ENCODE measurements around the gene FOSL2.

FOSL2 gene

DNA sequence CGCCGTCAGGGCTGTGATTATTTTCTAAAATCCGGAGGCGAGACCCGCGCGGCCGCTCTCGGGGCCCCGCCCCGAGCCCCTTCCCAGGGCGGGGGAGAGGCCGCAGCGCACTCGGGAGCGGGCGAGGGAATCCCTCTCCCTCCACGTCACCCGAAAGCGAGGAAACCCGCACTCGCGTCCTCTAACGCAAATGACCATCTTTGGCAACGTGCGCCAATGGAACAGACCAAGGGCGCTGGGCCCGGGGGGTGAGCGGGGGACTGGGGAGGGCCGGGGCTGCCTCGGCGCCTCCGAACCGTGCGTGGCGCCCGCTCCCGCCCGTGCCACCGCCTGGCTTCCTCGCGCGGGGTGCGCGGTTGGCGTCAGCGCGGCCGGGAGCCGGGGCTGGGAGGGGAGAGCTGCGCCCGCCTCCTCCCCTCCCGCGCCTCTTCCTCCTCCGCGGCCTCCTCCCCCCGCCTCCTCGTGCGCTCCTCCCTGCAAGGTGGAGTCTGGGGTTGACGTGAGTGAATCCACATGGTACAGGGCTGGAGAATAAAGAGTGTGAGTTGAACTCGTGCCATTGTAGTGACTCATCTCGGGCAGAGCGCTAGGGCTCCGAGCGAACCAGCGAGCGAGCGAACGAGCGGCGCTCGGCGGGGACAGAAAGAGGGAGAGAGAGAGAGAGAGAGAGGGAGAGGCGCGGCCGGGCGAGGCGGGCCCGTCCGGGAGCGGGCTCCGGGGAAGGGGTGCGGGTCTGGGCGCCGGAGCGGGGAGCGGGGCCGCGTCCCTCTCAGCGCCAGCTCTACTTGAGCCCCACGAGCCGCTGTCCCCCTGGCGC, at the start of gene FOSL2:
Gene FOSL2 (plus strand): TSS at position 562 of the 817 bp plus-strand sequence. CDS start 863 bp downstream, outside the sequence.
- peak within 1 kb of the TSS; percentile 56 for H3K4me3 ChIP-seq (ENCODE audit: low read depth, low read length)

DNA sequence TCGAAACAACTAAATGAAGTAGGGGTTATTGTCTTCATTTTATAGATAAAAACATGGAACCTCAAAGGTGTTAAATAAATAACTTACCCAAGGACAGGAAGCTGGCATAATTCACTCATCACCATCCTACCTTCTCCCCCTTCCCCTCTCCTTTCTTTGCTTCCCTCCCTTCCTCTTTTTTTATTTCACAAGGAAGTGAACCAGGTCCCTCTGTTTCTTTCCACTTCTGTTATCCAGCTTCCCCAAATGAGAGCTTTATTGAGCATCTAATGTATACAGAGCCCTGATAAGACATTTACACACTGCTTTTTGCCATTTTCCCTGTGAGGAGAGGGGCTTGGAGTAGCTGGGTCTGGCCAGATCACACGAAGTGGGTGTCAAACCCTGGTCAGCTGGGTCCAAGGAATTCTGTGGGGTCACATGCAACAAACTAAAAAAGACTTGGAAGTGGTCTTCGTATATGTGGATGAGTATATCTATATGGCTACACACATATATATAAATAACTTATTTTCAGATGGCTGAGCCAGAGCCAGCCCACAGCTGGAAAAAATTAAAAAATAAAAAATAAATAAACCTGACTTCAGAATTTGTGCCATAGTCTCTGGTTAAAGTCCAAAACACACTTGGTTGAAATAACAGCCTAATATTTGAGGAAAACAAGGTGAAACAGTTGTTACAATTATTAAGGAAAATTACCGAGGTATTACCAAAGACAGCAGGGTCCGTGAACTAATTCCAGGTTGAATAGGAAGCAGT, 49.3 kb upstream of the FOSL2 start:
- no peak overlapping the region for H3K4me3 ChIP-seq (ENCODE audit: low read depth, low read length)

DNA sequence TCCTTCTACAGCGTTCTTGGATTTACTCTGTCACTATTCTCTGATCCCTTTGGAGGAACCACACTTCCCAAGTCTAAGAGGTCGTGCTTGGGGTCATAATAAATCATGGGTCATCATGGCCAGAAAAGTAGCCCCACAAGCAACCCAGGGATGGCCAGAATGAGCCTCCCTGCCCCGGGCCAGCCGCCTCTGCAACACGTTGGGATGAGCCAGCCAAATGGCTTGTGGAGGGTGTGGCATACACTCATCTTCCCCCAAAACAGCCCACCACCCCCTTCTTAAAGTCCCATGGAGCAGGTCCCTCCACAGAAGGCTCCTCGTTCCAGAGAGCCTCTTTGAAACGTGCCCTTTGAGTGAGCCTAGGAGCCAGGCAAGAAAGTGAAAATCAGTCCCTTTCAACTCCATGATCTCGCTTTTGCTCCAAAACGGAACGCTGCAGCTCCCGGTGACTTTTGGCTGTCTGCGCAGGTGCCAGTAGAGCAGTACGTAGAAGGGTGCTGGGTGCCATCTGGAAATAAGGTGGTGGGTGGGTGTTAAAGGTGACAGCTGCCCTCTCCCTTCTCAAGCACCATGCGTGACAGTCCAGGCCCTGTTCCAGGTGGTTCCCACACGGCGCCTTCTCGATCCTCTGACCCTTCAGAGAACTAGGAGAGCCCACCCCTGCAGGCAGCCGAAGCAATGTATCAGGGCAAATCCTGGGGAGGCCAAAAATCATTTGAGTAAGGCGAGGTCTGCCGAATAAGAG, 48.5 kb upstream of the FOSL2 start:
- no peak overlapping the region for H3K4me3 ChIP-seq (ENCODE audit: low read depth, low read length)

DNA sequence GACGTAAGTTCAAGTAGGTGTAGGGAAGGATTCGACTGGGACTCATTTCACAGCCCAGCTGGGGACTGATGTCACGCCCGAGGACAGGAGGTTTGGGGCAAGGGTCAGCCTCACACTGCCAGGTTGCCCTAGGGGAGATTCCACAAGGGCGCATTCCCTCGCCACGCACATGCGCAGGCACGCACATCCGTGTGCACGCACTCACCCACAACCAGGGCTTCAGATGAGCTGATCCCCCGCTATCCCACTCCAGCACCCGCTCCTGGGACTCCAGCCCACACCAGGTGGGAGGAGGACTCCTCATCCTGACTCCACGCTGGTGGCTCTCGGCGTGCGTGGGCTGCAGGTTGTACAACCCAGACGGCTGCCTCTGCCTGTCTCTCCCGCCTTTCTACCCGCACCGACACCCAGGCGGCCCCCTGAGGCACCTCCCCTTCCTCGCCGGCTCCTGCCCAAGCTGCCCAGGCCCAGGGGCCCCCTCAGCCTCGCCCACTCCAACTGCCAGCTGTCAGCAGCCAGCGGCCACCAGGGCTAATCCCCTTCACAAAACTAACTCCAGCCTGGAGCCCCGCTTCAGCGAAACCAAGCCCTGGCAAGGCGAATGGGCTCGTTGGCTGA, 47.8 kb upstream of the FOSL2 start:
- H3K4me3 ChIP-seq (ENCODE audit: low read depth, low read length): no peak overlapping the region

DNA sequence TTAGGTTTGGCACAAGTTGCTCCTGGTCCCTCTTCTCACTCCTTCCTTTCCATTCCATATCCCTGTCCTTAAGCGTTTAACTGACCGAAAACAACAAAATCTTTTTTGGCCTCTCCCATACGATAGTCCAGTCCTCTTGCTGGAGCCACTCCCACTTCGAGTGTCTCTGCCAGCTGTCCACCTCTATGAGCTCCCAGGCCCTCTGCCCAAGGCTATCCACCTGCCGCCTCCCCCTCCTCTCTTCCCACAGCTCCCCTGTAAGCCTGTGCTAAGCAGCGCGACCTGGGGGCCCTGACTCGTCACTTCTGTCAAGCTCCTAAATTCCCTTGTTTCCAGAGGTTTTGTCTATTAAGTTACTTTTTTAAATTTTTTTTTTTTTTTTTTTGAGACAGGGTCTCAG, 47.0 kb upstream of the FOSL2 start:
- no peak overlapping the region for H3K4me3 ChIP-seq (ENCODE audit: low read depth, low read length)

DNA sequence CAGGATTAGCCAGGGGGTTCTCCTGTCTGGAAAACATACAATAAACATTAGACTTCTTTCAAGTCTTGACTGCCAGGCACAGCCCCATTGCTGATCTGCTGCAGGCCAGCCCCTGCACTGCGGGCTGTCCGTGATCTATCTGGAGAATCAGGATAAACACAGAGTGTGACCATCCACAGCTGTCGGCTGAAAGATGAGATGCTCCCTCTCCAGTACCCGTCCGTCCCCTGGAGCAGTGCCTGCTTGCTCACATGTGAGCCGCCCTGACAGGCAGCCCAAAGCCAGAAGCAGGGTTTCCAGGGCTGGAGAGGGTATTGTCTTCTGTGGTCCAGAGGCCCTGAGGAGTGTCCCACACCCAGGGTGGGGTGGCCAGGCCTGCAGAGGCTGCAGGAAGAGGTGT, 46.1 kb upstream of the FOSL2 start:
- H3K4me3 ChIP-seq (ENCODE audit: low read depth, low read length): no peak overlapping the region

DNA sequence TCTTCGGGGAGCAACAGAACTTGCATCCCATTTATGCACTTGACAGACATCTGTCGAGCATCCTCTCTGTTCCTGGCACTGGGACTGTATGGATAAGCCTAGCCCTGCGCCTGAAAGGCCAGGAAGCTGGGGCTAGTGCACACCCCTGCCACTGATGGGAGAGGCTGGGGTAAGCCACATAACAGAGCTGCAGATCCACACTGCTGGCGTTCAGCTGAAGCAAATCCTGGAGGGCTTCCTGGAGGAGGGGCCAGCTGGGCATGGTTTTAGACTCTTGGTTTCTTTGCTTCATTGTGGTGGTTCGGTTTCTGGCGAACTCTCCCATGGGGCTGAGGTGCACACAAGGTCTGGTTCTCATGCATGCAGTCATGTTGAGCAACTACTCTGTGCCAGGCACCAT, 45.5 kb upstream of the FOSL2 start:
- H3K4me3 ChIP-seq (ENCODE audit: low read depth, low read length): no peak overlapping the region

DNA sequence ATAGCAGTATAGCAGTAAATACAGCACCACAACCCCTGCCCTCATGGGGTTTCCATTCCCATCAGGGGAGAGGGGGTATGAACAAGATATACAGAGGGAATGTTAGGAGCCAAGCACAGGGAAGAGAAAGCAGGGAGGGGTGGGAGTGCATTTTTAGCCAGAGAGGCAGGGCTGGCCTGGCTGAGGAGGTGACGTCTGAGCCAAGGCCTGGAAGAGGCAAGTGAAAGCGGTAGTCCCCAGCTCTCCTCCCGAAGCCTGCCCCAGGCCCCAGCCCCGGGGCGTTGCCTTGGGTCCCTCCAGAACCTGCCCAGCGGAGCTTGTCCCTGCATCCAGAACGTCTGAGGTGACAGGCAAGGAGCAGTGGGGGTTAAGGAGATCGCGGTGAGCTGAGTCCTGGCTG, 45.1 kb upstream of the FOSL2 start:
- no peak overlapping the region for H3K4me3 ChIP-seq (ENCODE audit: low read depth, low read length)

DNA sequence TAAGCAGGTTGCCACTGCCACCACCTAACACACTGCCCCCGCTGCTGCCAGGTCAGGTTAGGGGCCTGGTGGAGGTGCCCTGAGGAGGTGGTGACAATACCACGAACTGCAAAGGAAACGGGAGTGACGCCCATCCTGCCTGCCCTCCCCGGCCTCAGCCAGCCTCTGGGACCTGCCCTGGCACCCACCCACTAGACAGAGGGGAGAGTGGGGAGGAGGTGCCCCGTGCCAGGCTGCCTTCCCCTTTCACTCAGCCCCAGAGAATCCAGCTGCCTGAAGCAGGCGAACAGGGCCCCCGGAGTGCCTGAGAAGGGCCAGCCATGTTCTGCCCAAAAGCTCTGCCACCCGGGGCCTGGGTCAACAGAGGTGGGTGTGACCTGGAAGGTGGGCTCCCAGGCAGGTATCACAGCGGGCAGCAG, 44.5 kb upstream of the FOSL2 start:
- no peak overlapping the region for H3K4me3 ChIP-seq (ENCODE audit: low read depth, low read length)

DNA sequence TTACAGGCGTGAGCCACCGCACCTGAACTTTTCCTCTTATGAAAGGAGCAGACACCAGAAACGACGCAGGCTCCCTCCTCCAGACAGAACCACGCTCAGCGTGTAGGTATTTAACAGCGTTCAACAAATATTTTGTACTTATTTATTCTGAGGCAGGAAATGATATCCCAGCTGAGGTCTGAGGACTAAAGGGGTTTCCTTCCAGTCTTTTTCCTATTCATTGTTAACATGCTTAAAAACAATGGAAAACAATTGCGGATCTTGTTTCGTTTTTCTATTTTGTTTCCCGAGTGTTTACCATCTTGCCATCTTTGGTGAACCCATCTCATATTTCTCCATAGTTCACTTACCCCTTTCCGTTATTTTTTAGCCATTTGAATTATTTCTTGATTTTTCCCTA, 43.7 kb upstream of the FOSL2 start:
- H3K4me3 ChIP-seq (ENCODE audit: low read depth, low read length): no peak overlapping the region

DNA sequence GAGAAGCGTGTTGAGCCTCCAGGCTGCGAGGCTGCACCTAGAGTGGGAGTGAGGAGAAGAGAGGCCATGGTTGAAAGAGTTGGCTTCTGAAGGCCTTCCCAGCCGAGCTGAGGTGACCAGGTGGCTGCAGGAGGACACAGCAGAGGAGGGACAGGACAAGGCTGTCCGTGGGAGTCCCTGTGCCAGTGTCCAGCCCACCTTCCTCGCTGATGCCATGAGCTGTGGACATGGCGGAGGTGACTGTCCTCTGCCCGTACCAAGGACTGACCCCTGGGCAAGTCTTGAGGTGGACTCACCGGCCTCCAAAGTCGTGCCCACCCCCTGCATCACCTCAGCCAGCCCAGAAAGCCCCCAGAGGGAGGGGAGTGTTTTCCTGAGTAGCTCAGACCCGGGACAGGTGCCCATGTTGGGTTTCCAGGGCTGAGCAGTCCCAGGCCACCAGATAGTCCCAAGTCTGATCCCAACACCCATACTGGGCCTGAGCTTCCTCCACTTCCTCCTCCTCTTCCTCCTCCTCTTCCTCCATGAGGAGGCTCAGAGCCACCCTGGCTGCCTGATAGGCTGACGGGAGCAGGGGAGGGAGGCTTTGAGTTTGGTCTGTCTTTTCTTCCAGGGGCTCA, 43.0 kb upstream of the FOSL2 start:
- no peak overlapping the region for H3K4me3 ChIP-seq (ENCODE audit: low read depth, low read length)

DNA sequence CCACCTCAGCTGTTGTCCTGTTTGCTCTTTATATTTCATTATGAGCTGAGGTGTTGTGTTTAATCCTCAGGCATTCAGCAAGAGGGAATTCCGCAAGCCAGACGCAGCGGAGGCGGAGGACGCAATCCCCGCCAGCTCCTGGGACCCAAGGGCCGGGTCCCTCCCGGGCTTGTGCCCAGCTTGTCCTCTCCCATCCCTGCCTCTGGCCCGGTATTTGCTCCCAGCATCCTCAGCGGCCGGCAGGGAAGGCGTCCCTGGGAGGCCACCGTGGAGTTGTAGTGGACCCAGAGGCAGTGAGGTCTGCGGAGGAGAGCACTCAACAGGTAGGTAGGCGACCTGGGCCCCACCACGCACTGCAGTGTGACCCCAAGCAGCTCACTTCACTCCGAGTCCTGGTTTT, 42.5 kb upstream of the FOSL2 start:
- no peak overlapping the region for H3K4me3 ChIP-seq (ENCODE audit: low read depth, low read length)

DNA sequence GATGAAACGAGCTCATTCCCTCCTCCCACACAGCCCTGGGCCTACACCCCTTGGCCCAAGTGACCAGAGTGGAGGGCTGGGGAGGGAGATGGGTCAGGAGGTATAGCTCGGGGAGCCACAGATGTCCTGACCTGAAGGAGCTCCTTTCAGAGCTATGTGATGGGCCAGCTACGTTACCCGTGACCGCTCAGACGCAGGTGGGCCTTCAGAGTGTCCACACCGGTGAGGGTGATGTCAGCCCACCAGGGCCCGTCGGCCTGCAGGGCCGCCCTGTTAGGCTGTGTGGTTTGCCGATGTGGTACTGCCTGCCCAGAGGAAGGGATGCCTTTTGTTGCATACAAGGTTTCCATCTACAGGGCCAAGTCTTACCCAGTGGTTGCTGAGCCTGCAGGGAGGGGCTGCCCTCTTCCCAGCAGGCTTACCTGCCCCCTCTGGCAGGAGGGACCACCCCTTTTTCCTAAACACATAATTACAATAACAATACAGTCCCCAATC, 41.8 kb upstream of the FOSL2 start:
- no peak overlapping the region for H3K4me3 ChIP-seq (ENCODE audit: low read depth, low read length)

DNA sequence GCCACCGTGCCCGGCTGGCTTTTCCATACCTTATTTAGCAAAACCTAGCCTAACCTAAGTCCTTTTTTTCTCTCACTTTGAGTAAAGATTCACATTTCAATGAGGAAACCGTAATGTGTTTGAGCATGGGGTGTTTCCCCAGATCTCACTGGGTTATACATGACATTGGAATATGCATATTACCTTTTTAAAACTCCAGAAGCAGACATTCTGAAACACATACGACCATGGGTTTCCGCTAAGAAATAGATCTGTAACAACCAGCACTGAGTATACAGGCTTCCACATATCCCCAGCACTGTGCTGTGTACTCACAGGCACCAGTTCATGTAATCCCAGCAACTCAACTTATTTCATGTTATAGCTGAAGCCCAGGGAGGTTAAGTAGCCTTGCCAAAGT, 41.0 kb upstream of the FOSL2 start:
- no peak overlapping the region for H3K4me3 ChIP-seq (ENCODE audit: low read depth, low read length)

DNA sequence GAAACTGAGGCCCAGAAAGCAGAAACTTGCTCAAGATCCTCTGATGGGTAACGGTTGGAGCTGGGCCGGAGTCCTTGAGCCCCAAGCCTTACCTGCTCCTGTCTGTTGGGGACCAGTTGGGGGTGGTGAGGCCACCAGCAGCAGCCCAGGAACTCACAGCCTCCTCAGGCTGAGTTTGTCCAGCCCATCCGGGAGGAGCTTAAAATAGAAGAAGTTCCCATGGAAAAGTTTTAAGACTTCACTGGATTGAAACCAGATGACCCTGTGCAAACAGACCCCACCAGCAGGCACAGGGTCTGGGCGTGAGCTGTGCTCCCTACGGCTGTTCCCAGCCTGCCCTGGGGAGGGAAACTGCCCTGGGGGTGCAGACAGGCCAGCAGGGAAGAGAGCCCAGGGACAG, 40.6 kb upstream of the FOSL2 start:
- no peak overlapping the region for H3K4me3 ChIP-seq (ENCODE audit: low read depth, low read length)

DNA sequence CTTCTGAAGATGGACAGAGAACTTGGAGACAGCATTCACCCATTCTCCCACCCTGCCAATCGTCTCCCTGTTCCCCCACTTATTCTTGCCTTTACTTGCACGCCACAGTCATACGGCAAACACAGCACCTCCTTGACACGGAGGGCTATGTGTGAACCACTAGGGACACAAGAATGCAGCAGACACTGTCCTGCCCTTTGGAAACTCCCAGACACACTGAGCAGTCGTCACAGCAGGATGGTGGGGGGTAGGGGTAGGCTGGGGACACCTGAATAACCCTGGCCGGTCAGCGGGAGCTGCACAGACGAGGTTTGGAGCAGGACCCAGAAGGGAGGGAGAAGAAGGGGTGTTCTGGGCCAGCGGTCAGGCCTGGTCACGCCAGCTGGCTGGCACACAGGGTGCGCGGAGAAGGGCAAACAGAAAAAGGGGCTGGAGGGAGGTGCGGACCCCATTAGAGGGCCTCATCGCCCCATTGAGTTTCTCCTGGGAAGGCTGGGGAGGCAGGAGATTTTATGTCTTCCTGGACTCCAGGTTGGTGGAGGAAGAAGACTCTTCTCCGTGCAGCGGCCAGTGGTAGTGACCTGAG, 40.0 kb upstream of the FOSL2 start:
- H3K4me3 ChIP-seq (ENCODE audit: low read depth, low read length): no peak overlapping the region

DNA sequence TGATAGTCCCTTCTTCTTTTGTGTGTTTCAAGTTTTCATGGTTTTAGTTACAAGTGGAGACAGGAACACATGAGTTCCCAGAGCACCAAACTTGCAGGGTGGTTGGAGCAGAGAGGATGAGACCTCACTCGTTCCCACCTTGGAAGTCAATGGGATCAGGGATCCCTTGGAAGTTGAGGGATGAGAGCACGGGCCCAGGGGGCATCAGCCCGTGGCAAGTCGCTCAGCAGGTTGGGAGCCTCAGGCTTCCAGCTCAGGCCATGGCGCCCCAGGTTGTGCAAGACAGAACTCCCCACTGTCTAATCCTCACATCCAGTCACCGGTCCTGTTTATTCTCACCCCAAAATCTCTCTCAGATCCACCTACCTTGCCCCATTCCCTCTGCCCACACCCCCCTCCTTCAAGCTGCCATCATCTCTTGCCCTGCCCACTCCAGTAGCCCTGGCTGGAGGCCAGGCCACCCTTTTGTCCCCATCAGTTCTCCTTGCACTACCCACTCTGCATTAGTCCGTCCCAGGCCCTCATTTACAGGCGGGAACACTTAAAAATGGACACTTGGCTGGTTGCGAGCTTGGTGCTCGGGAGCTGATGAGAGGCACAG, 37.6 kb upstream of the FOSL2 start:
- H3K4me3 ChIP-seq (ENCODE audit: low read depth, low read length): no peak overlapping the region

DNA sequence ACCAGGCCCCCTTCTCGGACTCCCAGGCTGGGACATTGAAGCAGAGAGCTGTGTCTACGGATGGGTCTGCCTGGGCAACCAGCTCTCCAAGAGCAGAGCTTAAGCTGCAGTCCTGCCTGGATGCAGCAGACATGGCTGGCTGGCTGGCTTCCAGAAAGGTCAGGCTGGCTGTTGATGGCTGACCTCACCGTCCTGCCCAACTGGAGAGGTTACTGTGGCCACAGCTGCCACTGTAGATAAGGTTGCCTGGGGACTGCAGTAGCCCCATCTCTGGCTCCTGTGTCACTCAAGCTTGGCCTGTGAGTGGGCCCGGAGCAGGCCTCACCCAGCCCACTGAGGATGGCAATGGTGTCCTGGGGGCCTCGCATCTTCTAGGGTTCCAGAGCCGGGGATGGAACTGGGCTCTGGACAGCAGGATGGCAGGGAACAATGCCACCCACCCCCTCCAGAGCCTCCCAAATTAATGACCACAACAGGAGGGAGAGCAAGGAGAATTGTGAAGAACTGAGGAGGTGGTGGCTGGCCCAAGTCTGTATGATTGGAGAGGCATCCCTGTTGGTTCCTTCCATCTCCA, 37.0 kb upstream of the FOSL2 start:
- H3K4me3 ChIP-seq (ENCODE audit: low read depth, low read length): no peak overlapping the region

DNA sequence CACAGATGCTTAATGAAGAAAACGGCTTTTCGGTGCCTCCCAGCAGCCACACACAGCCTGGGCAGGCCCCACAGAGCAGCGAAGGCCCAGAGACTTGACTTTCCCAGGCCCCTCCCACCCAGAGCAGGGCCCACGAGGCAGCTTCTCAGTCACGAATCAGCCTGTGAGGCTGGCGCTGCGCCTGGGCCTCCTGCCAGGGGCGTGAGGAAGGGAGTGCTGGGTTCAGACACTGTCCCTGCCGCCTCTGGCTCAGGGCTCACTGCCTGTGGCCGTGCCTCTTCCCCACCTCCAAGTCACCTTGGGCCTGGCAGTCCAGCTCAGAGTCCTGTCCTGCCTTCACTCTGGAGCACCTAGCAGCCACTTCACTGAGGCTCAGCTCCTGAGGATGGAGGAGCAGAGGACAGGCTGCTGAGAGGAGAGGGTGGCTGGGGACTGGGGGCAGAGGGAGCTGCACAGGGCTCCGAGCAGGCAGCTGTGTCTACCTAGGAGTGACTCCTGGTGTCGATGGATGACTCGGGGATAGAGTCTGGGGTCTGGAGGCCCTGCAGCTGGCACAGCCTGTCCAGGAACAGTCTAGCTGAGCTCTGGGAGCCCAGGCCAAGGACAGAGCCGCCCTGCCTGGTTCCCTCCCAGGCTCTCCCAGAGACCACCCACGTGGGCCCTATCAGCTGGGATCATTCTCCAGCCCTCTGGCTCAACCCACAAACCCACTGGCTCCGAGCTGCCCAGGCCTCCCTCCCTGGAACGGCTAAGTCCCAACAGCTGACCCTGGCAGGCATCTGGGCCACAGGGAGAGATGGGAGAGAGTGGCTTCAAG, 36.4 kb upstream of the FOSL2 start:
- H3K4me3 ChIP-seq (ENCODE audit: low read depth, low read length): no peak overlapping the region
